Retina (tissue), 1 donor: ENCODE data around the gene PDPK1.
"Not testable (repeated sequence)": the region's sequence is repeated elsewhere in the genome, so short reads cannot be mapped to it uniquely, and the experiment has no call there.

Experiments
- DNase-seq: peaks from one replicate; pipeline ENCODE4 v3.0.0-alpha.2; 2016

The PDPK1 gene

DNA sequence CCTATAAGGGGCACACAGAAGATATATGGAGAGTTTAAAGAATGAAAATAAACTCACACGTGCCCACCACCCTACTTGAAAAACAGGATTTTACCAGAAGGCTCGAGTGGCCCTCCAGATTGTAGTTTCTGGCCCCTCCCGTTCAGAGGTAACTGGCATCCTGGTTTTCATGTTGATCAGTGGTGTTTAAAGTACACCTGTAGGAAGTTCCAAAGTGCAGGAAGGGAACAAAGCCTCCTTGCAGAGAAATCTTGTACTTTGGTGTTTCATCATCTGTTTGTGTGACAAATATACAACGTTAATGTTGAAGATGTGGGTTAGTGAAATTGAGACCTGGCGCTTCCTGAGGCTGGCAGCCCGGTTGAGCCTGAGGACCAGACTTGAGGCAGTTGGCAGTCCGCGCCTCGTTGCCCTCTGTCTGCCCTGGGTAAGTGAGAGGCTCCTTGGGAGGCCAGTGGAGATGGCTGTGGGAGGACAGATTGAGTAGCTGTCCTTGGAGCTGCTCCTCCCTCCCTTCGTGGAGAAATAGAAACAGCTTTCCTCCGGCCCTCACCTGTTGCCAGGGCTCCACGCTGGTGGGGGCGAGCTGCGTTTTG is 12.6 kb downstream of the PDPK1 start:
- not testable (repeated sequence) for DNase-seq

DNA sequence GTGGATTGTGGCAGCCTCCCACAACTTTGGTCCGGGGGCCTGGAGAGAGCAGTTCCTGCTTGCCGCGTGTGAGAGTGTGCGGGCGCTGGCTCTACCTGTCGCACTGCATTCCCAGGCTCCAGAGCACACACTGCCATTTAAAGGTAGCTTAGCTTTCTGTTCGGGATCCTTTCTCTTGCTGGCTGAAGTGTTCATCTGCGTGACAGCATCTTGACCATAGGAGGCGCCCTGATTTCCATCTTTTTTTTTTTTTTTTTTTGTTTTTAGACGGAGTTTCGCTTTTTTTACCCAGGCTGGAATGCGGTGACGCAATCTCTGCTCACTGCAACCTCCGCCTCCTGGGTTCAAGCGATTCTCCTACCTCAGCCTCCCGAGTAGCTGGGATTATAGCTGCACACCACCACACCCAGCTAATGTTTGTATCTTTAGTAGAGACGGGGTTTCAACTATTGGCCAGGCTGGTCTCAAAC is 13.6 kb downstream of the PDPK1 start:
- not testable (repeated sequence) for DNase-seq

DNA sequence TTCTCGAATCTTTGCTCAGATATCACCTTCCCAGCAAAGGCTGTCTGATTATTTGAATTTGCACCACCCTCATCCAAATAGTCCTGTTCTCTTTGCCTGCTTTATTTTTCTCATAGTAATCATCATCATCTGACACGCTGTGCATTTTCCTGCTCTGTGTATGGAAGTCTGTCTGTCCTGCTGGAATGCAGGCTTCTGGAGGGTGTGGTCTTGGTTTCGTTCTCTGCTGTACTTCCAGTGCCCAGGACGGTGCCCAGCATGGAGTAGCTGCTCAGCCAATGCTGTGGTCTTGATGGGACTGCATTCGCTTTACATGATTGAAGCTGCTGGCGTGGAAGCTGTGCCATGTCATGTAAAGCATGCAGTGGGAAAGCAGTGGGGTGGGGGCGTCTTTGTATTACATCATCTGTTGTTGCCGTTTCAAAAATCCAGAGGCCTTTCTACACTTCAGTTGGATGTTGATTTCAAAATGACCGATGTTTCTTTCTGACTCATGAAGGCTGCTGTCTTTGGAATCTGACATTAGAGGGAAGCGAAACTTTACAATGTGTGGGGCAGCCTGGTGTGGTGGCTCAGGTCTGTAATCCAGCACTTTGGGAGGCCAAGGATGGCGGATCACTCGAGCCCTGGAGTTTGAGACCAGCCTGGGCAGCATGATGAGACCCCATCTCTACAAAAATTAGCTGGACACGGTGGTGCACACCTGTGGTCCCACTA is 17.0 kb downstream of the PDPK1 start:
- DNase-seq = not testable (repeated sequence)

DNA sequence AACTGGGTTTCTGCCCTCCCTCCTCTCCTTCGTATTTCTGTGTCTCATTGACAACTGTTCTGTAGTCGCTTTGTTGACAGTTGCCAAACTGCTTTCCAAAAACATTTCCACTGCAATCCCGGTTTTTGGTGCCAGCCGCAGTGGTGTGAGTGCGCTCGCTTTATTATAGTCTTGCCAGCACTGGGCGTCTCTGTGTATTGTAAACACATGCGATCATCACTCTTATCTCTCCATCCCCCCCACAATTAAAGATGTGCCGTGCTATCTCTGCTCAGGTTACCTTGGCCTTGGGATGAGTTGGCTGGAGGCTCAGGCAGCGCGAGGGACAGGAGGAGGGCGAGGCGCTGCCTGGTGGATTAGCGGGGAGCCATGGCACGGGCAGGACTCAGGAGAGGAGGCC is 19.3 kb downstream of the PDPK1 start:
- not testable (repeated sequence) for DNase-seq

DNA sequence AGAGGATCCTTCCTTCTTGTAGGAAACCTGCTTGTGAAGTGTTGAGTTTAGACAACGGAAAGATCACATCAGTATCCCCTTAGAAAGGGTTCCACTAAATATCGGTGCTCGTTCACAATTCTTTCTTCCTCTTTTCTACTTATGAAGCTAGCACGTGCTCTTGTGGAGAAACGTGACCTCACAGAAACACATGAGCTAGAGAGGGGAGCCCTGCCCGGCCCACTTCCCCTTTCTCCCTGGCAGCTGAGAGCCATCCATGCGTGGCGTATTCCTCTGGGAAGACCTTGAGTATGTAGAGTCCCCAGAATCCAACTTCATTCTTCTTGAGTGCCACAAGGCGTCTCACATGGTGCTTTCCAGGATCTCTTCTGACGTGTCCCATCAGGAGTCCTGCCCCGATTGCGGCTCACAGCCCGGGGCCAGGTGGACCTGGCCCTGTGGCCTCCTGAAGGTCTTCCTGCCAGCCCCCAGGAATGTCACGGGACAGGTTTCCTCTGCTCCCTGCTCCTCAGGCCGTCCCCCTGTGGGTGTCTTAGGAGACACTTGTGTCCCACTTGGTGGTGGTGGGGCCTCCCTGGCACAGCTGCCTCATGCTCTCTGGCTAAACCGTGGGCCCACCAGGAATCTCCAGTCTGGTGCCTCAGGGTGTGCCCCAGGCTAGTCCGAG is 22.4 kb downstream of the PDPK1 start:
- DNase-seq = not testable (repeated sequence)

DNA sequence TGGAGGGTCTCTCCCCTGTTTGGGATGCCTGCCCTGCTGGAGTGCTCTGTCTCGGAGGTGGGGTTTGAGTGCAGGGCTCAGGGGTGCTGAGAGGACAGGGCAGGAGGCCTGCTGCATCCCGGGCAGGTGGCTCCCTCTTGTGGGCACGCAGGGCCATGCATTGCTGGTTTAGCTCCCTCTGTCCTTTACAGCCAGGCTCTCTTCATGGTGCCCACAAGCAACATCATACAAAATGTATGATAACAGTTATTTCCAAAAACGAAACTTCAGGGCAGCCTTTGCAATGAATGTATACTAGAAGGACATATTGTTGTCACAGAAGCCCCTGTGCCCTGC is 22.9 kb downstream of the PDPK1 start:
- DNase-seq = not testable (repeated sequence)

DNA sequence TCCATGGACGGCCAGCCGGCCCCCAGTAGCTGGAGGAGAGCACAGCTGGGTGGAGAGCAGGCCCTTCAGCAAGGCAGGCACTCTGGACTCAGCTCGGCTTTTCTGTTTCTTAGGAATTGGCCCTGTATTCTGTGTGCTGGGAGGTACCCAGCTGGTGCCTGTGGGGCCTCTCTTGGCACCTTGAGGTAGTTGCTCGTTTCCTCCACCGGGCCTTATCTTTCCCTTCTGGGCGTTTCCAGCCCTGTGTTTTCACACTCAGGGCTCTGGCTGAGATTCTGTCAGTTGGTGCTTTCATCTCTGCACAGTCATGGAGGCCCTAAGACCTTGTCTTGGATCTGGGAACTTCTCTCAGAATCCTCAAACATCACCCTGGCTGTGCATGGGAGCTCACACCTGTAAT is 29.7 kb downstream of the PDPK1 start:
- not testable (repeated sequence) for DNase-seq

DNA sequence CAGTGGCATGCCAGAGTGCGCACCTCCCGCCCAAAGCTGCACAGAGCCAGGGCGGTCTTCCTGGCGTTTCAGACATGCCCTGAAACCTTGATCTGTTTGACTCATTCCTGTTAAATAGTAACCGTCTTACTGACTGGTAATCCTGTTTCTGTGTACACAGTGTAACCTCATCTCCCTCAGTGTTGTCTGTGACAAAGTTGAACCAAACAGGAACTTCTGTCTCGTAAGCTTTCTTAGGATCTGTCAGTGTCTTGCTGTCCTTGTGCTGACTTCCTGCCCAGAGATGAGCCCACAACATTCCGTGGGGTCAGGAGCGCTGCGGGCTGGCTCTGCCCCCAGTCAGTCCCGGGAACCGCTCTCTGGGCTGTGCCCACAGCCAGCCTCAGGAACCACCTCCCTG is 30.8 kb downstream of the PDPK1 start:
- not testable (repeated sequence) for DNase-seq

DNA sequence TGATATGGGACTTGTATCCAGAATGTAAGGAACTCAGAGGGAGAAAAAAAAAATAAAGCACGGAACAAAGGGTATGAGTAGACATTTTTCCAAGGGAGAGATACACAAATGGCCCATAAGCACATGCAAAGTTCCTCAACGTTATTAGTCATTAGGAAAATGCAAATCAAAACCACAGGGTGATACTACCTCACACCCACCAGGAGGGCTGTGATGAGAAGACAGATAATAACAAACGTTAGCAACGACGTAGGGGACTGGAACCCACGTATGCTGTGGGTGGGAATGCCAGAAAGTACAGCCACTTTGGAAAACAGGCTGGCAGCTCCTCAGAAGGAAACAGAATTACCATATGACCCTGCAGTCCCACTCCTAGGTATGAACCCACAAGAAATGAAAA is 34.9 kb downstream of the PDPK1 start:
- DNase-seq = not testable (repeated sequence)

DNA sequence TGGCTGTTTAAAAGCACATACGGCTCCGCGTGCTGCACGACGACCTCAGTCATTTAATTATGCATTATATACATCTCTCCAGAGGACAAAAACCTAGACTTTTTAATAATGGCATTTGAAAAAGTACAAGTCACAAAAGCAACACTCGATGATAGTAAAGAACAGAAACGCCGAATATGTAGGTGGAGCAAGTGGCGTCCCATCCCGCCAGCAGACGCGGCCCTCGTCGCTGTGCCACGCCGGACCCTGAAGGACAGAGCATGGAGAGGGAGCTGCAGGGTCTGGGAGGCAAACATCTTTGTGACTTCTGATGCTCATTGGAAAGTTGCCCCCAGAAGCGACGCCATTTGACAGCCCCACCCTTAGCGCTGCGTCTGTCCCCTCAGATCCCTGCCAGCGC is 38.0 kb downstream of the PDPK1 start:
- DNase-seq = not testable (repeated sequence)

DNA sequence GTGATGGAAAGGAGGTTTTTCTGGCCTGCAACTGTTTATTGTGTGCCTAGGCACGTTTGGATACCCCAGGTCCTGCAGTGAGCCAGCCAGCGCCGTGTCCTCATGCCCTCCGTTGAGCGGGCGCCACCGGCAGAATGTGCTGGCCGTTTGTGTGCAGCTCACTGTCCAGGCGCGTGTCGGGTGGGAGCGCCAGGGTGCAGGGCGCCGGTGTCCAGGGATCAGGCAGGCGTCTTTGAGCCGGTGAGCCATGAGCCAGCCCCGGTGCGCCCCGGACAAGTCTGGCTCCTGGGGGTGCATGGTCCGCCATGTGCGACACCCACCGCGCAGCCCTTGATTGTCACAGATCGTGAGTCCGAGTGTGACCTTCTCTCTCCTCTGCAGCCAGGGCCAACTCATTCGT is 39.2 kb downstream of the PDPK1 start:
- not testable (repeated sequence) for DNase-seq

DNA sequence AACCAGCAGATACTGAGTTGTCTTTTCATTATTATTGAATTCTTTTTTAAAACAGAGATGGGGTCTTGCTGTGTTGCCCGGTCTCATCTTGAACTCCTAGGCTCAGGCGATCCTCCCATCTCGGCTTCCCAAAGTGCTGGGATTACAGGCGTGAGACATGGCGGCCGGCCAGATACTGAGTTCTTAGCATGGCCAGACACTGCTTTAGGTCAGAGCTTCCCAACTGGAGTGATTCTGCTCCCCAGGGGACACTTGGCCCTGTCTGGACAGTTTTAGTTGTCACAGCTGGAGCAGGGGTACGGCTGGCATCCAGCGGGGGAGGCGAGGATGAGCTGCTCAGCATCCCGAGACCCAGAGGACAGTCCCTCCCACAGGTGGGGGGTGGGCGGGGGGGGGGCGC is 41.1 kb downstream of the PDPK1 start:
- not testable (repeated sequence) for DNase-seq

DNA sequence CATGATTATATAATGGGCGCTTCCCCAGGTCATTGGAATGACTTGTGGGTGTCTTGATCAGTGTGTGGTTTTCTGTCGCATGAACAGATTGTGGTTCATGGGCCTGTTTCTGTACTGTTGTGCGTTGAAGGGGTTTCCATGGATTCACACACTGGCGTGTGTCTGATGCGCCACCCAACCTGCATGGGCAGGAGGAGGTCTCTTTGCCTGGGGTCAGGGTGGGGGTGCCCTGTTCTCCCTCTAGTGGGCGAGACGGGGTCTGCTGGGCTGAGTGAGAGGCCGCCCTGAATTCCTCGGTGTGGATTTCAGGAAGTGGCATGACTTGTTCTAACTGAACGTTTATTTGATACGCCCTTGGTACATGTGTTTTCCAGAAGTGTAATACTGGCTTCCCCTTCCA is 42.3 kb downstream of the PDPK1 start:
- DNase-seq = not testable (repeated sequence)

DNA sequence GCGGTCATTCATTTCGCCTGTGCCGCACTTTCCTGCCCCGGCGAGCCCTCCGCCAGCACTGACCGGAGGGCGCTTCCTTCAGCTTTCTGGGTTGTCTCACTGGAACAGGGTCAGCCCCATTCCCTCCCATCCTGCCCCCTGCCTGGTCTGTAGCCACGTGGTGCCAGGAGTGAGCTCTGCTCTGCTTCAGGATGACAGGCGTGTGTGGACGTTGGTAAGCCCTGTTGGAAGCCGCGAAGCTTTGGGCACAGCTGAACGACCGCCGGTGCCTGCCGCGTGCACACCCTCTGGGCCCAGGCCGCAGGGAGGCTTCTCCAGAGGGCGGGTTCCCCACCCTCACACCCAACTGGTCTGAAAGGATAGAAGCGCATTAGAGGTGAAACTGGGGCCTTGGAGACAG is 43.0 kb downstream of the PDPK1 start:
- DNase-seq = not testable (repeated sequence)

DNA sequence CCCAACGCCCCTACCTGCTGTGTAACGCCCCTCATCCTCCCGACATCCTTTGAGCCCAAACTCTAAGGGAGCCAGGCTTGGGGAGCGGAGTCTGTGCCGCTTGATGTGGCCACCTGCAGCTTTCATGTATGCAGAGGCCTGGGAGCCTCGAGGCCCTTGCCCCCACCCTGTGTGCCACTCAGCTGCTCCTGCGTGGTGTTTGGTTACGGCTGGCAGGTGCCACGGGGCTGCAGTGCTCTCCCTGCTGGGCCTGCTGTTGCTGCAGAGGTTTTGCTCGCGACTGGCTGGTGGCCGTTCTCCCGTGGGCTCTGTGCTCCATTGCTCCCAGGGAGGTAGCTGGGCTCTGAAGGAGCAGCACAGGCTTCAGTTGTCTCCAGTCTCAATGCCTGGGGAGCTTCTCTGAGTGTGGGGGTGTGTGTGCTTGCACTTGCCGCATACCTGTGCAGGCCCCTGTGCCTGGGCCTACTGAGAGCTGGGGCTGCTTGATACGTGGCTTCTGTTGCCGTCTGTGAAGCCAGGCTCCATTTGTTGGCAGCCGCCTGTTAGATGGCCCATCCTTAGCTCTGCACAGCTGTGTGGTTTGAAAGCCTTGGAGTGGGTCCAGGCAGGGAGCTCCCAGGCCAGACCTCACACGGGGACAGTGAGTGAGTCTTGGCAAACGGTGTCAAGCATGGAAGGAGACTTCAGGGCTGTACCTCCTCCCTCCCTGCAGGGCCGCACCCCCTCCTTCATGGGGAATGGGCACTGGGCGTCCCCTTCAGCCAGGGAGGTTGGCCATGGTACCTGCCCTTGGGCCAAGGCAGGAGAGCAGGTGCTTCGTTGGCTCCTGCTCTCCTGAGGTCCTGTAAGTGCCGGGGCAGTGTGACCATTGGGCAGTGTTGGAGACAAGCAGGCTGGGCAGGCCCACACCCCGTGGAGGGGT is 47.2 kb downstream of the PDPK1 start:
- no peak for DNase-seq

DNA sequence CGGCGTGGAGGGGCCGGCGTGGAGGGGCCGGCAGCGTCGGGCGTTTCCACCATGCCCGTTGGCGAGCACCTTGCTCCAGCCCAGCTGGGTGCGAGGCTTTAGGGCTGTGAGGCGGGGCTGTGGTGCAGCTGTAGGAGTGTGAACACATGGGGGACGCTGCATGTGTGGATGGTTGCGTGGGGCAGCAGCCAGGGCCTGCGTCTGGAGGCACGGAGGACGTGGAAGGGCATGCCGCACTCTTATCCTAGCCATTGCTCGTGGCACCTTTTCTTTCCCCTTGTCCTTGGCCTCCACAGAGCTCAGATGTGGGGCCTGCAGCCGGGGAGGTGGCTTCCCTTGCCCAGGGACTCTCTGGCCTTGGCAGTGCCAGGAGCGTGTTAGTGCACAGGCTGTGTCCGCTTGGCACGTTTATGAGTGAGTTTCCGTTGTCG is 47.8 kb downstream of the PDPK1 start:
- no peak for DNase-seq

DNA sequence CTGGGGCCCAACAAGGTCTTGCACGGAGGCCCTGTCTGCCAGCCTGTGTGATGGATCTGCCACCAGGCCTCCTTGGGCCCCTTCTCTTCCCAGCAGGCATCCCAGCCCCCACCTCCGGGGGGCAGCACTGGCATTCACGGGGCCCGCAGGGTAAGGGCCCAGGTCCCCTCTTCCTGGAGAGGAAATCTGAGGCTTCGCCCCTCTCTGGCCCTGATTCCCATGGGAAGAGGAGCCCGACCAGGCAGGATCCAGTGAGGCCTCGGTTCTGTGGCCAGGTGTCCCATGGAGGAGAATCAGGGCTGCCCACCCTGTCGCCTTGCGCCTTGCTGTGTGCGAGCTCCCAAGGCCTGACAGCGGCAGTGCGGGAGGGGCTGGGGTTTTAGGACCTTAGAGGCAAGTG is 48.4 kb downstream of the PDPK1 start:
- no peak for DNase-seq

DNA sequence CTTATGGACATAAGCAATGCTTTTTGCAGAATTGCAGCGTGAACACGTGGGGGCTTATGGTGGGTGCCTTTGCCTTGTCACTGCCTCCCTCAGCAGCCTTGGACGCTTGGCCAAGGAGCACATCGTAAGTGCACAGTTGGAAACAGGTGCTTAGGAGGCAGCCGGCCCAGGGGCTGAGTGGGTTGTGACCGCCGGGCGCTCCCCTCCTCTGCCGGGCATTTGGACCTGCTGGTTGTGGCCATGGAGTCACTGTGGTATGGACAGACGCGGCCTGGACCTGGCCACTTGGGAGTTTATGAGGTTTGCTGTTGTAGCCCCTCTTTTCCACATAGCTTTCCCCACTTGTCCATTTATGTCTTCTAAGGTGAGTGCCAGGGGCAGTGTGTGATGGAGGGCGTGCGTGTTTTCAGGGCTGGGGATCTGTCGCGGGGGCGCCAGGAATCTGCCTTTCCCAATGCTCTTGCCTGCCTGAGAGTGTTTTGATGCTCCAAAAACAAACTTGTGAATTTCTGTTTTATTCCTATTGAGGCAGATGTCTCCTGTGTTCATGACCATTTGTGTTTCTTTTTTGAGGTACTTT is 49.2 kb downstream of the PDPK1 start:
- DNase-seq = no peak

DNA sequence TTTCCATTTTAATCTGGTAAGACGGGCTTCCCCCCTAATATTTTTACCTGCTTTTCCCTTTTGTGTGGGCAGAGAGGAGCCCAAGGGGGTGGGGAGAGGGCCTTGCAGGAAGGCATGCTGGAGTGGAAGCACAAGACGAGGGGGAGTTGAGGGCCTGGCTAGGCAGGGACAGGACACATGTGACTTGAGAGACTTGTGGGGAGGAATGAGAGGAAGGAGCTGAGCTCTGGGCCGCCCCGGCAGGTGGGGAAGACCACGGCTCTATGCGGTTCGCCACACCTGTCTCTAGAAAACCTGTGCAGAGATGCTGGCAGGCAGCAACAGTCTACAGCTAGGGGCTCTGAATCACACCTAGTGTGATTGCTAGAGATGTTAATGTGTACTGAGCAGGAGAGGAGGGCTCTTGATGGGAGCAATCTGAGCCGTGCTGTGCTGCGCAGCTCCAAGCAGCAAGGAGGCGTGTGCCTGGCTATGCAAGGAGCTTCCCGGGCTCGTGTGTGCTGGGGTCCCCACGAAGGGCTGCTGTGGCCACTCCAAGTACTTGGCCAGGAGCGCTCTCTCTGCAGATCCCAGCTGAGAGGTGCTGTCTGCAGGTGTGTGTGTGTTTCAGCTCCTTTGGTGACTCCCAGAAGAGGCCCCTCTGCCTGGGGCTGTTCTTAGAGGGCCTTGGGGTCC is 50.2 kb downstream of the PDPK1 start:
- DNase-seq = no peak

DNA sequence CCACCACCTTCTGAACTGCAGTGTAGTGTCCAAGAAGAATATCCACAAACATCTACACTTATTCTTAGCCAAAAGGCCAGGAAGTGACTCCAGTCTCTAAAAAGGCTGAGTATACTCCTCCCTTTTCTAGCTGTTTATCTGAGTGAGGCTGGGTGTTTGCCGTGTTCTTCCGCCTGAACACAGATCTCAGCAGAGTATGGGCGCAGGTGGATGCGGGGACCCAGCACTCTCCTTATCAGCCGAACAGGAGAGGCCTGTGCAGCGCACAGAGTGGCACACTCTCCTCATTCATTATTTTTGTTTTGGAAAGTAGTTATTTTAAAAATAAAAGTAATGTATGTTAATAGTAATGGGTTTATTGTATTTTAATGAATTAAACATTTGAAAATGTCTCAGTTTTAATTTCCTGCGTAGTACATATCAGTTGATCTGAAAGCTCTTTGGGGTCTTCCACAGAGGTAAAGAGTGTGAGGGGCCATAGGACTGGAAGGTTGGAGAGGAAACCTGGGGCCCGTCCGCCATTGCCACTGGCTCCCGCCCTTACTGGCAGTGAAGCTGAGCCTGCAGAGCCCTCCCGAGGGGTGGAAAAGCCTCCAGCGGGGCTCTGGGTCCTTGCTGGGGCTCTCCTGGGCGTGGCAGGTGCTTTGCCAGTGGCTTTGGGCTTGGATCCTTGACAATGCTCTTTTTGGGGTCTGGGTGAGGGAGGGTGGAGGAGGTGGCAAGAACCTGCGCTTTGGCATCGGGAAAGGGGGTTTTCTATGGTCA is 53.8 kb downstream of the PDPK1 start:
- DNase-seq = no peak

DNA sequence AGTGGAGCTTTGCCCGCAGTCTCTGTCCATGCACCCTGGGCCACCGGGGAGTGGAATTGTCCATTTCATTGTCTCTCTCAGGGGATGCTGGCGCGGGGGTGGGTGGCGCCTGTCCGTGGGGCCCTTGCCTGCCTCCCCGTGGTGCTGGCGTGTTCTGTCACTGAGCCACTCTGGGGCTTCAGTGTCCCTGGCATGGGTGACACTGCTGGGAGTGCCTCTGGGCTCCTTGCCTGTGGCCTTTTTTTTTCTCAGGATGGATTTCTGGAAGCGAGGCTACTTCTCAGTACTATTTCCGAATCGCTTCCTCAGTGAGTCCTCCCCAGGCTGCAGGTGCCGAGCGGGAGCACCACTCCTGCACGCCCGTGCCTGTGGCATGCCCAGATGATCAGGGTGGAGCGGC is 55.0 kb downstream of the PDPK1 start:
- no peak for DNase-seq
